ENCODE data around the gene PPCS.
"Not testable (repeated sequence)": the region's sequence is repeated elsewhere in the genome, so short reads cannot be mapped to it uniquely, and the experiment has no call there.

The PPCS gene

GRCh38 chr1:42453386-42453785, 3.0 kb upstream of the PPCS start:
- no peak for DNase-seq (ENCODE audit: low read depth in 2 of 2)

GRCh38 chr1:42454403-42454802, 1.9 kb upstream of the PPCS start:
- no peak for DNase-seq (ENCODE audit: low read depth in 2 of 2)

GRCh38 chr1:42456754-42457089, 379 bp downstream of the PPCS start:
- DNase-seq (ENCODE audit: low read depth in 2 of 2) = no peak

GRCh38 chr1:42461196-42461595, 4.9 kb downstream of the PPCS start:
- no peak for DNase-seq (ENCODE audit: low read depth in 2 of 2)

GRCh38 chr1:42462828-42463763, 6.8 kb downstream of the PPCS start, which contains the start of gene CCDC30:
CCDC30 (plus strand) TSS chr1:42463286; CDS start chr1:42480552, 17,266 bp downstream.
- peak; percentile 95 to 96 for DNase-seq (ENCODE audit: low read depth in 2 of 2)

- no peak for DNase-seq (ENCODE audit: low read depth in 2 of 2)
Measured at GRCh38 chr1:42463921-42464320, 7.6 kb downstream of the PPCS start.

- DNase-seq (ENCODE audit: low read depth in 2 of 2) = no peak
Measured at GRCh38 chr1:42466030-42466429, 9.7 kb downstream of the PPCS start.

GRCh38 chr1:42469727-42470126, 13.4 kb downstream of the PPCS start:
- DNase-seq (ENCODE audit: low read depth in 2 of 2) = no peak

- DNase-seq (ENCODE audit: low read depth in 2 of 2) = no peak
Measured at GRCh38 chr1:42476605-42477004, 20.3 kb downstream of the PPCS start.

GRCh38 chr1:42477354-42477753, 21.0 kb downstream of the PPCS start:
- not testable (repeated sequence) for DNase-seq (ENCODE audit: low read depth in 2 of 2)

GRCh38 chr1:42477775-42478174, 21.4 kb downstream of the PPCS start:
- DNase-seq (ENCODE audit: low read depth in 2 of 2) = no peak

- no peak for DNase-seq (ENCODE audit: low read depth in 2 of 2)
Measured at GRCh38 chr1:42479621-42480020, 23.3 kb downstream of the PPCS start.

GRCh38 chr1:42480921-42481320, 24.6 kb downstream of the PPCS start:
- no peak for DNase-seq (ENCODE audit: low read depth in 2 of 2)

- DNase-seq (ENCODE audit: low read depth in 2 of 2) = no peak
Measured at GRCh38 chr1:42482635-42483153, 26.4 kb downstream of the PPCS start.

- DNase-seq (ENCODE audit: low read depth in 2 of 2) = peak; percentile 76 to 79
Measured at GRCh38 chr1:42484382-42484781, 28.0 kb downstream of the PPCS start.

- no peak for DNase-seq (ENCODE audit: low read depth in 2 of 2)
Measured at GRCh38 chr1:42490237-42490636, 33.9 kb downstream of the PPCS start.

- not testable (repeated sequence) for DNase-seq (ENCODE audit: low read depth in 2 of 2)
Measured at GRCh38 chr1:42502031-42502430, 45.7 kb downstream of the PPCS start.

- no peak for DNase-seq (ENCODE audit: low read depth in 2 of 2)
Measured at GRCh38 chr1:42504535-42505128, 48.3 kb downstream of the PPCS start.

- no peak for DNase-seq (ENCODE audit: low read depth in 2 of 2)
Measured at GRCh38 chr1:42506576-42506975, 50.2 kb downstream of the PPCS start.
